Hepatocyte (in vitro differentiated cells): Measurements from ENCODE around the gene KPNA3. TPM values are rescaled to one million over a fixed set of nuclear protein-coding genes. Genes with fewer than 3 reads are reported as not detected.
"Not testable (repeated sequence)": the region's sequence is repeated elsewhere in the genome, so short reads cannot be mapped to it uniquely, and the experiment has no call there.

Experiments used
- DNase-seq: peaks from one replicate; pipeline ENCODE4 v3.0.0-alpha.2; 2016; ENCODE audit warnings: low spot score
- H2AFZ ChIP-seq: fragments of 200-600 bp; sonication (generic); 2 replicates; pipeline ENCODE4 v1.6.0; 2016; ENCODE audit warnings: antibody characterized with exemption, mild to moderate bottlenecking
- H3K27ac ChIP-seq: fragments of 200-600 bp; sonication (generic); 2 replicates; pipeline ENCODE4 v1.5.1; 2016; ENCODE audit warnings: mild to moderate bottlenecking
- H3K27me3 ChIP-seq: fragments of 200-600 bp; sonication (generic); 2 replicates; pipeline ENCODE4 v1.6.1; 2016
- H3K36me3 ChIP-seq: fragments of 200-600 bp; sonication (generic); replicated peaks from 2 replicates; pipeline ENCODE4 v1.5.1; 2016; ENCODE audit warnings: low read depth; ENCODE audit not compliant: insufficient read depth
- H3K4me1 ChIP-seq: fragments of 200-600 bp; sonication (generic); 2 replicates; pipeline ENCODE4 v1.5.1; 2016; ENCODE audit warnings: mild to moderate bottlenecking, moderate library complexity; ENCODE audit not compliant: insufficient read depth
- H3K4me2 ChIP-seq: fragments of 200-600 bp; sonication (generic); 2 replicates; pipeline ENCODE4 v1.6.0; 2016
- H3K4me3 ChIP-seq: fragments of 200-600 bp; sonication (generic); 2 replicates; pipeline ENCODE4 v1.5.1; 2016; ENCODE audit warnings: mild to moderate bottlenecking
- H3K79me2 ChIP-seq: fragments of 200-600 bp; sonication (generic); 2 replicates; pipeline ENCODE4 v1.6.0; 2017; ENCODE audit warnings: mild to moderate bottlenecking
- H3K9me2 ChIP-seq: fragments of 200-600 bp; sonication (generic); replicated peaks from 2 replicates; pipeline ENCODE4 v1.6.0; 2017; ENCODE audit warnings: mild to moderate bottlenecking; ENCODE audit not compliant: insufficient read depth
- H3K9me3 ChIP-seq: fragments of 200-600 bp; sonication (generic); 2 replicates; pipeline ENCODE4 v1.5.1; 2016; ENCODE audit warnings: low read depth, mild to moderate bottlenecking
- H4K20me1 ChIP-seq: fragments of 200-600 bp; sonication (generic); 2 replicates; pipeline ENCODE4 v1.6.0; 2016; ENCODE audit warnings: mild to moderate bottlenecking; ENCODE audit not compliant: insufficient read depth, poor library complexity, severe bottlenecking
- CTCF ChIP-seq: fragments of 200-600 bp; sonication (generic); IDR thresholded peaks from 2 replicates; pipeline ENCODE4 v1.5.1; 2016; ENCODE audit warnings: antibody characterized with exemption, mild to moderate bottlenecking; ENCODE audit not compliant: poor library complexity
- EZH2 ChIP-seq: fragments of 200-600 bp; sonication (generic); IDR thresholded peaks from 2 replicates; pipeline ENCODE4 v1.6.1; 2016; ENCODE audit warnings: antibody characterized with exemption, mild to moderate bottlenecking, borderline replicate concordance
- EZH2phosphoT487 ChIP-seq: fragments of 200-600 bp; sonication (generic); IDR thresholded peaks from one replicate; pipeline ENCODE4 v1.6.1; 2018; ENCODE audit warnings: antibody characterized with exemption, mild to moderate bottlenecking, low read depth, moderate library complexity; ENCODE audit not compliant: unreplicated experiment, severe bottlenecking
- WGBS: methylation state at CpG from one replicate; pipeline ENCODE4 v1.1.6; 2016; ENCODE audit warnings: low lambda C conversion rate; ENCODE audit errors: missing lambda C conversion rate; 5-methylcytosine and 5-hydroxymethylcytosine counted together
- polyA plus RNA-seq: library from polyadenylated mRNA; unstranded; fragments of >200 nt; fragmentation: Nextera tagmentation; extraction: Ambion mirVana; gene quantifications from 2 replicates; pipeline ENCODE4 v1.2.1, GENCODE V29; 2016
- total RNA-seq: library from RNA; depleted of rRNA; stranded (reverse); fragments of >200 nt; gene quantifications from 2 replicates; pipeline ENCODE4 v1.2.3, GENCODE V29; 2014

KPNA3 gene
- total and polyA plus RNA-seq, 2 experiments from 2014 or later: 41.1 to 61.8 TPM

GRCh38 chr13:49774376-49775005, 18.0 kb downstream of the KPNA3 start:
- Histone ChIP-seq H2AFZ (no peak overlapping the region), H3K27ac (no peak overlapping the region), H3K9me2 (no peaks in the 10 kb centered on the region), H3K36me3 (no peaks in the 10 kb centered on the region), H3K9me3 (no peaks in the 10 kb centered on the region), H3K79me2 (peaks cover 99% of the 10 kb centered on the region), H3K4me3 (no peak overlapping the region), H3K27me3 (no peaks in the 10 kb centered on the region), H3K4me1 (no peaks in the 10 kb centered on the region), H3K4me2 (no peak overlapping the region), H4K20me1 (peaks cover 55% of the 10 kb centered on the region)
- 86% methylated on average over 2 of the region's 2 CpGs for WGBS
- TF ChIP-seq EZH2 (no peak), CTCF (no peak), EZH2phosphoT487 (no peak)
- no peak for DNase-seq

GRCh38 chr13:49772828-49773227, 19.7 kb downstream of the KPNA3 start:
- H3K4me2 ChIP-seq: no peak overlapping the region
- no peaks in the 10 kb centered on the region for H3K9me2 ChIP-seq
- TF ChIP-seq EZH2 (no peak), CTCF (no peak), EZH2phosphoT487 (no peak)
- no peaks in the 10 kb centered on the region for H3K27me3 ChIP-seq
- no peak overlapping the region for H3K27ac ChIP-seq
- H2AFZ ChIP-seq: no peak overlapping the region
- 93% methylated on average over 2 of the region's 2 CpGs for WGBS
- H3K9me3 ChIP-seq: no peaks in the 10 kb centered on the region
- no peaks in the 10 kb centered on the region for H3K36me3 ChIP-seq
- peaks cover 41% of the 10 kb centered on the region for H4K20me1 ChIP-seq
- no peaks in the 10 kb centered on the region for H3K4me1 ChIP-seq
- peaks cover 98% of the 10 kb centered on the region for H3K79me2 ChIP-seq
- no peak for DNase-seq
- no peak overlapping the region for H3K4me3 ChIP-seq

- not testable (repeated sequence) for H3K4me2 ChIP-seq, H3K4me3 ChIP-seq, H3K27ac ChIP-seq, DNase-seq, H3K36me3 ChIP-seq, H3K4me1 ChIP-seq, H2AFZ ChIP-seq, H3K27me3 ChIP-seq, H3K9me3 ChIP-seq, H3K9me2 ChIP-seq
- 98% methylated on average over 8 of the region's 32 CpGs for WGBS
- Histone ChIP-seq H3K79me2 (peaks cover 79% of the 10 kb centered on the region), H4K20me1 (peaks cover 10% of the 10 kb centered on the region)
Observed at GRCh38 chr13:49761811-49762210, 30.7 kb downstream of the KPNA3 start.

- peaks cover 6% of the 10 kb centered on the region for H4K20me1 ChIP-seq
- no peak overlapping the region for H3K4me3 ChIP-seq
- H3K27ac ChIP-seq: no peak overlapping the region
- H3K4me1 ChIP-seq: no peaks in the 10 kb centered on the region
- TF ChIP-seq EZH2 (no peak), CTCF (no peak), EZH2phosphoT487 (no peak)
- DNase-seq: no peak
- no peak overlapping the region for H2AFZ ChIP-seq
- H3K79me2 ChIP-seq: peaks cover 80% of the 10 kb centered on the region
- H3K4me2 ChIP-seq: no peak overlapping the region
- H3K36me3 ChIP-seq: no peaks in the 10 kb centered on the region
- no peaks in the 10 kb centered on the region for H3K27me3 ChIP-seq
- no peaks in the 10 kb centered on the region for H3K9me2 ChIP-seq
- WGBS: 100% methylated on average over 5 of the region's 5 CpGs
- H3K9me3 ChIP-seq: no peaks in the 10 kb centered on the region
Observed at GRCh38 chr13:49760558-49760957, 31.9 kb downstream of the KPNA3 start.
